T-helper 1 cell treated with Interleukin-12 subunit alpha and Interleukin-12 subunit beta and Interleukin-4 antibody, amounts not matched to agents 30 μg/mL and 1 μg/mL, for 36 hours (primary cell): ENCODE measurements around the gene DENND6B.
"Not testable (repeated sequence)": the region's sequence is repeated elsewhere in the genome, so short reads cannot be mapped to it uniquely, and the experiment has no call there.

Experiments used
- H3K27ac Mint-ChIP-seq: one replicate; pipeline ENCODE4 v1.8.0; 2021; ENCODE audit warnings: mild to moderate bottlenecking, mixed read lengths
- H3K27me3 Mint-ChIP-seq: one replicate; pipeline ENCODE4 v1.8.0; 2021; ENCODE audit warnings: low read depth, mixed read lengths
- H3K36me3 Mint-ChIP-seq: one replicate; pipeline ENCODE4 v1.8.0; 2021; ENCODE audit warnings: low read depth, mixed read lengths
- H3K4me1 Mint-ChIP-seq: one replicate; pipeline ENCODE4 v1.8.0; 2021; ENCODE audit warnings: low read depth, mixed read lengths
- H3K4me3 Mint-ChIP-seq: one replicate; pipeline ENCODE4 v1.8.0; 2021; ENCODE audit warnings: mild to moderate bottlenecking, moderate library complexity, mixed read lengths
- H3K9me3 Mint-ChIP-seq: one replicate; pipeline ENCODE4 v1.8.0; 2021; ENCODE audit warnings: mixed read lengths

The DENND6B gene

GRCh38 chr22:50325444-50326224 is 1.2 kb downstream of the DENND6B start:
- Mint-ChIP-seq H3K27ac (peak overlapping the region; percentile 69), H3K9me3 (no peaks in the 10 kb centered on the region)

GRCh38 chr22:50323900-50324299 is 2.9 kb downstream of the DENND6B start:
- H3K4me3 Mint-ChIP-seq: no peak overlapping the region
- H3K36me3 Mint-ChIP-seq: no peaks in the 10 kb centered on the region
- no peaks in the 10 kb centered on the region for H3K9me3 Mint-ChIP-seq
- H3K27me3 Mint-ChIP-seq: peaks cover 18% of the 10 kb centered on the region
- peaks cover 10% of the 10 kb centered on the region for H3K4me1 Mint-ChIP-seq
- H3K27ac Mint-ChIP-seq: no peak overlapping the region

More at GRCh38 chr22:50325444-50326224, 1.2 kb downstream of the DENND6B start:
- peaks cover 23% of the 10 kb centered on the region for H3K27me3 Mint-ChIP-seq
- H3K4me3 Mint-ChIP-seq: peak overlapping the region; percentile 85
- peaks cover 10% of the 10 kb centered on the region for H3K4me1 Mint-ChIP-seq
- no peaks in the 10 kb centered on the region for H3K36me3 Mint-ChIP-seq

- H3K9me3 Mint-ChIP-seq, H3K27ac Mint-ChIP-seq, H3K36me3 Mint-ChIP-seq, H3K4me3 Mint-ChIP-seq, H3K4me1 Mint-ChIP-seq: not testable (repeated sequence)
- peaks cover 18% of the 10 kb centered on the region for H3K27me3 Mint-ChIP-seq
These were observed 4.3 kb downstream of the DENND6B start for GRCh38 chr22:50322382-50323104.

GRCh38 chr22:50320671-50321325 is 6.0 kb downstream of the DENND6B start:
- H3K27ac Mint-ChIP-seq: no peak overlapping the region

GRCh38 chr22:50320116-50320515 is 6.7 kb downstream of the DENND6B start:
- Mint-ChIP-seq H3K27me3 (peaks cover 7% of the 10 kb centered on the region), H3K27ac (no peak overlapping the region), H3K4me1 (no peaks in the 10 kb centered on the region), H3K9me3 (no peaks in the 10 kb centered on the region), H3K4me3 (no peak overlapping the region), H3K36me3 (no peaks in the 10 kb centered on the region)

More at GRCh38 chr22:50320671-50321325, 6.0 kb downstream of the DENND6B start:
- H3K9me3 Mint-ChIP-seq: no peaks in the 10 kb centered on the region
- no peaks in the 10 kb centered on the region for H3K36me3 Mint-ChIP-seq
- H3K27me3 Mint-ChIP-seq: peaks cover 12% of the 10 kb centered on the region
- no peak overlapping the region for H3K4me3 Mint-ChIP-seq
- H3K4me1 Mint-ChIP-seq: peaks cover 1% of the 10 kb centered on the region

- Mint-ChIP-seq H3K36me3 (no peaks in the 10 kb centered on the region), H3K4me1 (peaks cover under 1% of the 10 kb centered on the region), H3K9me3 (no peaks in the 10 kb centered on the region), H3K27me3 (peaks cover 1% of the 10 kb centered on the region), H3K27ac (no peak overlapping the region), H3K4me3 (no peak overlapping the region)
These were observed 7.3 kb downstream of the DENND6B start for GRCh38 chr22:50319503-50319951.

GRCh38 chr22:50318698-50319411 is 8.0 kb downstream of the DENND6B start:
- no peaks in the 10 kb centered on the region for H3K36me3 Mint-ChIP-seq
- no peaks in the 10 kb centered on the region for H3K9me3 Mint-ChIP-seq
- H3K27me3 Mint-ChIP-seq: no peaks in the 10 kb centered on the region
- no peak overlapping the region for H3K27ac Mint-ChIP-seq
- no peak overlapping the region for H3K4me3 Mint-ChIP-seq
- H3K4me1 Mint-ChIP-seq: peaks cover 5% of the 10 kb centered on the region

GRCh38 chr22:50318356-50318697 is 8.5 kb downstream of the DENND6B start:
- Mint-ChIP-seq H3K27me3 (no peaks in the 10 kb centered on the region), H3K4me3 (no peak overlapping the region), H3K36me3 (no peaks in the 10 kb centered on the region), H3K9me3 (no peaks in the 10 kb centered on the region), H3K27ac (no peak overlapping the region), H3K4me1 (peaks cover 6% of the 10 kb centered on the region)

- H3K36me3 Mint-ChIP-seq: no peaks in the 10 kb centered on the region
- H3K9me3 Mint-ChIP-seq: no peaks in the 10 kb centered on the region
- no peaks in the 10 kb centered on the region for H3K27me3 Mint-ChIP-seq
- no peak overlapping the region for H3K4me3 Mint-ChIP-seq
- peaks cover 6% of the 10 kb centered on the region for H3K4me1 Mint-ChIP-seq
- no peak overlapping the region for H3K27ac Mint-ChIP-seq
These were observed 9.1 kb downstream of the DENND6B start for GRCh38 chr22:50317674-50318073.

GRCh38 chr22:50317178-50317577 is 9.6 kb downstream of the DENND6B start:
- Mint-ChIP-seq H3K27ac (no peak overlapping the region), H3K9me3 (no peaks in the 10 kb centered on the region), H3K27me3 (no peaks in the 10 kb centered on the region), H3K4me3 (no peak overlapping the region), H3K4me1 (peaks cover 6% of the 10 kb centered on the region), H3K36me3 (no peaks in the 10 kb centered on the region)

GRCh38 chr22:50316114-50317065 is 10.4 kb downstream of the DENND6B start:
- no peaks in the 10 kb centered on the region for H3K27me3 Mint-ChIP-seq
- H3K36me3 Mint-ChIP-seq: no peaks in the 10 kb centered on the region
- H3K4me3 Mint-ChIP-seq: no peak overlapping the region
- H3K27ac Mint-ChIP-seq: no peak overlapping the region
- H3K4me1 Mint-ChIP-seq: peaks cover 6% of the 10 kb centered on the region
- H3K9me3 Mint-ChIP-seq: no peaks in the 10 kb centered on the region

GRCh38 chr22:50315289-50316113 is 11.3 kb downstream of the DENND6B start:
- Mint-ChIP-seq H3K27me3 (no peaks in the 10 kb centered on the region), H3K27ac (peak overlapping the region; percentile 4), H3K4me1 (peaks cover 6% of the 10 kb centered on the region), H3K4me3 (peak overlapping the region; percentile 46), H3K9me3 (no peaks in the 10 kb centered on the region), H3K36me3 (no peaks in the 10 kb centered on the region)
